Measurements from ENCODE around the gene PALLD.
"Not testable (repeated sequence)": the region's sequence is repeated elsewhere in the genome, so short reads cannot be mapped to it uniquely, and the experiment has no call there.

The PALLD gene

DNA sequence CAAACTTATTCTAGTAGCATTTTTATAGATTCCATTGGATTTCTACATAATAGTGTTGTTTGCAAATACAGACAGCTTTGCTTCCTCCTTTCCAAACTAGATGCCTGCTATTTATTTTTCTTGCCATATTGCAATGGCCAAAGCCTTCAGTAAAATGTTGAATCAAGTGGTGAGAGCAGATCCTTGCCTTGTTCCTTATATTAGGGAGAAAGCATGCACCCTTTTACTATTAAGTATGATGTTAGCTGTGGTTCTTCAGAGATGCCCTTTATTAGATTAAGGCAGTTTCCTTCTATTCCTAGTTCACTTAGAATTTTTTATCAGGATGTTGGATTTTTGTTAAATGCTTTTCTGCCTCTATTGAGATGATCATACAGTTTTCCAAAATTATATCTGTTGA, 279.5 kb downstream of the PALLD start:
- DNase-seq: no peak

DNA sequence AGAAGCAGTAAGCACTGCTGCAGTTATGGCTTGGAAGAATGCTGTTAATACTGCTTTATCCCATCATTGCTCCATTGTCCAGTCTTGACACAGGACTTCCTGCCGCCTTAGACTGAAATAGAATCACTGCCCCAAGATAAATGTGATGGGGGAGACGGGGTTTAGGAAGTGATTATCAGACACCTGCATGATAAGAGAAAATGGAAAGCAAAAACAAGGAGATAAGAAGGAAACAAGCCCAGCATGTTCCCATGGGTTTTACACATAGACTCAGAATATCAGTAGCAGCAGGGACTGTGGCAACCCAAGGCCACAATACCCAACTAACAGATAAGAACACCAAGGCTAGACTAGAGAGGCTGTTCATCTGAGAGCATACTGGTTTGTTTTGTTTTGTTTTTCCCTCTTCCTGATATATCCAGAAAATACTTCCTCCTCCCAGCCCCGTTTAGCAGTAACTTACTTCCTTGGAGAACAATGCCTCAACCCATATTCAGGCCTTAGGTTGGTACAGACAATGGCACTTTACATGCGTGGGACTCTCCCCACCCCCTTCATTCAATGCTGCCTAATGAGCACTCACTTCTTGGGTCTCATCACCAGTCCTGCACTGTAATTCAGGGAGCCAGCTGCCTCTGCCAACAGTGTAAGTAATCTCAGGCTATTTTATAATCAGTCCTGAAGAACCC, 280.6 kb downstream of the PALLD start:
- DNase-seq: no peak

- no peak for DNase-seq
These were observed 284.5 kb downstream of the PALLD start for GRCh38 chr4:168781341-168781740.

- DNase-seq: no peak
These were observed 285.1 kb downstream of the PALLD start for GRCh38 chr4:168781926-168782325.

GRCh38 chr4:168782439-168782838, 285.6 kb downstream of the PALLD start:
- no peak for DNase-seq

DNA sequence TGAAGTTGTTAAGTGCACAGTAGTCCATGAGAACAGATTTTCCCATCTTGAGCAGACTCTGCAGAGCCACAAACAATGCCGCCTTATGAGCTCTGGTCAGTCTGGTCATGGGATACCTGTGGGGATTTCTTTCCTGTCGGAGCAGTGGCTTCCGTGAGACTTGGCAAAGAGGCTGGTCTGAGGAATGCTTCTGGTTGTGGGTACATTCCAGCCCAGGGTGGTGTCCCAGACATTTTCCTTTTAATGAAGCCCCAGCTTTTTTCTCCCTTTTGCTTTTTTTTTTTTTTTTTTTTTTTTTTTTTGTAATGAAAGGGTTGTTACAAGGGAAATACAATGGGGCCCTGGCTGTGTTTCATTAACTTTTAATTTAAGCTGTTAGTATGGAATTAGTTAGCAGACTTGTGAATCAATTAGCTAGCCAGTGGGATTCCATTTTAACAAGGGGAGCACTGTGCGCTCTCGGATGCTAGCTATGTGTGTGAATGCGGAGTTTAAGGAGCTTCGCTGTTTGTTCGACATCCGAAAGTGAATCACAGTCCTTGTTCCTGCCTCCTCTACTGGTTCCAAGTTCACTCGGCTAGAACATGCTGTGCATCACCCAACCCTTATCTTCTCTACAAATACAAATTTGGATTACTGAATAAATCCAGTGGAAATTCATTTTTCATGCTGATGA, 288.1 kb downstream of the PALLD start:
- no peak for DNase-seq

- DNase-seq: no peak
These were observed 290.5 kb downstream of the PALLD start for GRCh38 chr4:168787334-168787733.

GRCh38 chr4:168787801-168788595, 291.1 kb downstream of the PALLD start:
- no peak for DNase-seq

DNA sequence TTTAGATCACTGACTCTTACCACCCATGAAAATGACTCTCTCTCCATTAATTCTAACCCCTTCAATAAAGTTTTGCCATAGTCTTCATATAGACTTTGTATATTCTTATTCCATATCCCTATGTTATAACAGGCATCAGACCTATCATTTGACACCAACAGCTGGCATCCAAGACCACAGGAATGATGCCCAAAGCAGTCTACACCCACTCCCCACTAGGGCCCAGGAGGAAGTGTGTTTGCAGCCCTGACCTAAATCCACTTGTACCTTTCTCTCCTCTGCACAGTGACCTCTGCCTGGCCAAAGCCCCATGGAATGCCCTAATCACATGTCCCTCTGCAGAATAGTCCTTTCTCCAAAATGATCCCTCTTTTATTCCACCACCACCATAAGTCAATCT, 294.0 kb downstream of the PALLD start:
- no peak for DNase-seq

GRCh38 chr4:168791376-168791775, 294.5 kb downstream of the PALLD start:
- no peak for DNase-seq

DNA sequence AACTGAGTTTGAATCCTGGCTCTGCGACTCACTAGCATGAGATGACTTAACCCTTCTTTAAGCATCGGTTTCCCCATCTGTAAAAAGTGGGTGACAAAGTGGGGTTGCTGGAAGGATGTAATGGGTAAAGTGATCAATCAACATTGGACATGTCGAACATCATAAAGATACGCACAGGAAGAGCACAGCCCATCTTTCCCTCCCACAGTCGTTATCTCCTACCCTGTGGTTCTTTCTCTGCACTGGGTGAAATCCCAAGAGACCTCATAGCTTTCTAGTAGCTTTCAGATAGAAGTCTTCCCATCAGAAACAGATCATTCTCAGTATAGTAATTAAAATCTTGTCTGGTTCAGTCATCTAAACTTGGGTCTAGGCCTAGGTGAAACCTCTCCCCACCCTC, 296.7 kb downstream of the PALLD start:
- no peak for DNase-seq

- DNase-seq: no peak
These were observed 297.3 kb downstream of the PALLD start for GRCh38 chr4:168794092-168794707.

GRCh38 chr4:168794881-168795280, 298.0 kb downstream of the PALLD start:
- no peak for DNase-seq

DNA sequence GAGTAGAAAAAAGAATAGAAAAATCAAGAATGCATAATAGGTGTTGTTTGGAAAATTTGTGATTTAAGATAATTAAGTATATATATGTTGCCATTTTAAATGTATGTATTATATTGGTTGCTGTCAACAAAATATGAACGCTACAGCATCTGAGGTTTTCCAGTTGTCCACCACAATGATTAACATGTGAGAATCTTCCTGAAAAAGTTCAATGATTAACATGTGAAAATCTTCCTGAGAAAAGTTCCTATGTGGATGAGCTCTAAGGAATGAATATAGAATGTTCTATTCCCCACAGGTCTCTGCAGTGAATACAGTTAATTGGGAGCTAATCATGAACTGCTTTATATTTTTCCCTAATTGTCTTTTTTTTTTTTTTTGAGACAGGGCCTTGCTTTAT, 298.5 kb downstream of the PALLD start:
- DNase-seq: no peak

- DNase-seq: no peak
These were observed 299.7 kb downstream of the PALLD start for GRCh38 chr4:168796362-168797106.

DNA sequence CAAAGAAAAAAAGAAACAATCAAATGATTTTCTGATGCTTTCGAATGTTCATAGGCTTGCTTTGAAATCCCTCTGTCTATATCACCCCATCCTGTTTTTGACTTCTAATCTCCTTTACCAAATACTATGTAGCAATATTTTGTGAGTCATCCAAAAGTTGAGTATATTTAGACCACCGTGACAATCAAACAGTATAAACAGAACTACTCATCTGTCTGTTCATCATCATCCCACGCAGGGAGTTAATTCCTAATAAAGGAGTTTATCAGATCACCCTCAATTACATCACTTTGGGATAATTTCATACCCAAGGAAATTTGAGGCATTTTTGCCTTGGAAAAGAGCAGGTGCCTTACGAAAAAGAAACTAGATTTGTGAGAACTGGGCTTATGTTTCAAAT, 300.3 kb downstream of the PALLD start:
- no peak for DNase-seq

- DNase-seq: no peak
These were observed 301.0 kb downstream of the PALLD start for GRCh38 chr4:168797738-168798375.

- no peak for DNase-seq
These were observed 304.1 kb downstream of the PALLD start for GRCh38 chr4:168800926-168801325.

- no peak for DNase-seq
These were observed 305.4 kb downstream of the PALLD start for GRCh38 chr4:168802222-168802621.

GRCh38 chr4:168803052-168803451, 306.2 kb downstream of the PALLD start:
- not testable (repeated sequence) for DNase-seq

GRCh38 chr4:168803732-168804131, 306.9 kb downstream of the PALLD start:
- no peak for DNase-seq

- DNase-seq: no peak
These were observed 307.3 kb downstream of the PALLD start for GRCh38 chr4:168804146-168804545.
